Measurements from ENCODE around the gene AK2. TPM values are rescaled to one million over a fixed set of nuclear protein-coding genes. Genes with fewer than 3 reads are reported as not detected.

AK2 gene
- total and polyA plus RNA-seq, 2 donors (not counting 3 experiments of a cell fraction or from before 2014, with no cell fraction given): 107 to 134 TPM

DNA sequence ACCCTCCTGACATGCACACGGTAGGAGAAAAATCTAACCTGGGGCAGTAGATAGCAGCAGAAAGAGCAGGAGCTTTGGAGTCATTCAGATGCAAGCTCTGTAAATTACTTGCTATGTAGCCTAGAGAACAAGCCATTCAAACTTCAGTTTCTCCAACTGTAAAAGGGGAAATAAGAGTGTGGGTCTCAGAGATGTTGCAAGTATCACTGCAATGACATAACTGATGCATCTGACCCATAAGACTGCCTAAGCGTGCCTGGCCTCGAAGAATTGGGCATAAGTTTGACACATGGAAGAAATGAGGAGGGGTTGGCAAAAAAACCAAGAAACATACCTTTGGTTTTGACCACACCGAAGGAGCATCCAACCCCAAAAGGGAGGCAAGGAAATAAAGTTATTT lies 5.2 kb downstream of the AK2 start:
- no peaks in the 10 kb centered on the region for H3K9me1 ChIP-seq (replicated peaks; ENCODE audit: control insufficient read depth, extremely low read depth, insufficient read depth, low read length)
- BruUV-seq (replicated peaks): no TSS peak
- no peaks in the 10 kb centered on the region for H3K27me3 ChIP-seq (ENCODE audit: control insufficient read depth in 2 of 2, insufficient read depth in 2 of 2, low read length in 2 of 2)
- no peak overlapping the region for H3K4me2 ChIP-seq (ENCODE audit: insufficient read depth, low read length)
- H3K36me3 ChIP-seq (ENCODE audit: control insufficient read depth in 2 of 2, extremely low read depth in 1 of 2, insufficient read depth in 2 of 2, low read length in 2 of 2): no peaks in the 10 kb centered on the region
- H3K4me3 ChIP-seq (replicated peaks in 1 of 3; ENCODE audit: insufficient read depth in 1 of 3, low read depth in 1 of 3, low read length in 3 of 3): no peak overlapping the region
- no peaks in the 10 kb centered on the region for H3K9me3 ChIP-seq (replicated peaks; ENCODE audit: control insufficient read depth, insufficient read depth, low read length)
- H3K4me1 ChIP-seq (ENCODE audit: control insufficient read depth, extremely low read depth, insufficient read depth, low read length): peaks cover 12% of the 10 kb centered on the region
- H3K9ac ChIP-seq (replicated peaks; ENCODE audit: extremely low read depth, insufficient read depth, low read length): no peak overlapping the region
- no peak overlapping the region for H3K27ac ChIP-seq (ENCODE audit: insufficient read depth, low read depth, low read length)
- FAIRE-seq (no peak), DNase-seq (ENCODE audit: low read depth, low spot score) (no peak)
- peaks cover 88% of the 10 kb centered on the region for H3K79me2 ChIP-seq (ENCODE audit: control insufficient read depth, insufficient read depth, low read length)
- TF ChIP-seq FOS (IDR thresholded peaks at IDR 0.05; ENCODE audit: borderline replicate concordance, insufficient read depth, low read length) (no peak), JUN (IDR thresholded peaks at IDR 0.05; ENCODE audit: borderline replicate concordance, insufficient read depth, insufficient read length, low read depth) (no peak), EZH2 (IDR thresholded peaks at IDR 0.05; ENCODE audit: borderline replicate concordance, low read depth, low read length, severe bottlenecking) (no peak), GATA2 (IDR thresholded peaks at IDR 0.05; ENCODE audit: insufficient read depth, insufficient read length, low read depth, low read length) (no peak), MYC (IDR thresholded peaks at IDR 0.05; ENCODE audit: low read depth, low read length) (no peak), POLR2AphosphoS5 (IDR thresholded peaks at IDR 0.05; ENCODE audit: insufficient read depth, low read depth, low read length) (no peak), POLR2A (IDR thresholded peaks at IDR 0.05; ENCODE audit: low read depth, low read length) (no peak), MAX (IDR thresholded peaks at IDR 0.05; ENCODE audit: insufficient read depth, insufficient read length) (no peak)
- TF ChIP-seq, protein P1, sequence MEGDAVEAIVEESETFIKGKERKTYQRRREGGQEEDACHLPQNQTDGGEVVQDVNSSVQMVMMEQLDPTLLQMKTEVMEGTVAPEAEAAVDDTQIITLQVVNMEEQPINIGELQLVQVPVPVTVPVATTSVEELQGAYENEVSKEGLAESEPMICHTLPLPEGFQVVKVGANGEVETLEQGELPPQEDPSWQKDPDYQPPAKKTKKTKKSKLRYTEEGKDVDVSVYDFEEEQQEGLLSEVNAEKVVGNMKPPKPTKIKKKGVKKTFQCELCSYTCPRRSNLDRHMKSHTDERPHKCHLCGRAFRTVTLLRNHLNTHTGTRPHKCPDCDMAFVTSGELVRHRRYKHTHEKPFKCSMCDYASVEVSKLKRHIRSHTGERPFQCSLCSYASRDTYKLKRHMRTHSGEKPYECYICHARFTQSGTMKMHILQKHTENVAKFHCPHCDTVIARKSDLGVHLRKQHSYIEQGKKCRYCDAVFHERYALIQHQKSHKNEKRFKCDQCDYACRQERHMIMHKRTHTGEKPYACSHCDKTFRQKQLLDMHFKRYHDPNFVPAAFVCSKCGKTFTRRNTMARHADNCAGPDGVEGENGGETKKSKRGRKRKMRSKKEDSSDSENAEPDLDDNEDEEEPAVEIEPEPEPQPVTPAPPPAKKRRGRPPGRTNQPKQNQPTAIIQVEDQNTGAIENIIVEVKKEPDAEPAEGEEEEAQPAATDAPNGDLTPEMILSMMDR (IDR thresholded peaks at IDR 0.05; ENCODE audit: extremely low read depth in 1 of 2, insufficient read depth in 1 of 2, low read depth in 1 of 2, low read length in 2 of 2): no peak
- intact Hi-C loops (cut with micrococcal nuclease): no loop called here
- CTCF ChIA-PET: interaction anchor here (1.0 to 1.5 kb wide), 5 partner anchors 13 to 97 kb away, joined by 3 to 5 read pairs (median 3); no protein-coding TSS in a partner anchor
- POLR2A ChIA-PET: no interaction called here
- dilution Hi-C loops (cut with MboI; ENCODE audit: extremely low pct_ligation_motif_present, low sequenced_read_pairs): no loop called here
- no peak overlapping the region for H2AFZ ChIP-seq (ENCODE audit: low read depth, low read length)
- H4K20me1 ChIP-seq (replicated peaks; ENCODE audit: control insufficient read depth, extremely low read depth, insufficient read depth, low read length): no peaks in the 10 kb centered on the region
